Islet of Langerhans (tissue), 1 donor: ENCODE results near the gene MAP2K5.
"Not testable (repeated sequence)": the region's sequence is repeated elsewhere in the genome, so short reads cannot be mapped to it uniquely, and the experiment has no call there.

Experiments
- FAIRE-seq: peaks from one replicate; lab custom pipeline; 2011; peaks lifted over from hg19 to GRCh38; lab: Jason Lieb, UNC

Gene MAP2K5

GRCh38 chr15:67601073-67601472 lies 58.6 kb downstream of the MAP2K5 start:
- FAIRE-seq, result no peak

- FAIRE-seq, result no peak
These were observed 60.6 kb downstream of the MAP2K5 start for GRCh38 chr15:67603063-67603462.

- FAIRE-seq, result no peak
These were observed 63.4 kb downstream of the MAP2K5 start for GRCh38 chr15:67605871-67606270.

GRCh38 chr15:67606742-67607141 lies 64.2 kb downstream of the MAP2K5 start:
- FAIRE-seq, result no peak

- no peak for FAIRE-seq
These were observed 64.8 kb downstream of the MAP2K5 start for GRCh38 chr15:67607329-67607728.

- FAIRE-seq, result no peak
These were observed 65.6 kb downstream of the MAP2K5 start for GRCh38 chr15:67607959-67608637.

GRCh38 chr15:67608638-67608959 lies 66.1 kb downstream of the MAP2K5 start:
- no peak for FAIRE-seq

- peak; percentile 65 for FAIRE-seq
These were observed 69.2 kb downstream of the MAP2K5 start for GRCh38 chr15:67611370-67612369.

GRCh38 chr15:67613211-67613610 lies 70.7 kb downstream of the MAP2K5 start:
- no peak for FAIRE-seq

GRCh38 chr15:67613708-67614107 lies 71.2 kb downstream of the MAP2K5 start:
- no peak for FAIRE-seq

- not testable (repeated sequence) for FAIRE-seq
These were observed 72.6 kb downstream of the MAP2K5 start for GRCh38 chr15:67615131-67615534.

- FAIRE-seq, result no peak
These were observed 75.8 kb downstream of the MAP2K5 start for GRCh38 chr15:67618297-67618696.

GRCh38 chr15:67622110-67622509 lies 79.6 kb downstream of the MAP2K5 start:
- no peak for FAIRE-seq

GRCh38 chr15:67632261-67632660 lies 89.8 kb downstream of the MAP2K5 start:
- no peak for FAIRE-seq

GRCh38 chr15:67635950-67636349 lies 93.4 kb downstream of the MAP2K5 start:
- FAIRE-seq, result not testable (repeated sequence)

- no peak for FAIRE-seq
These were observed 97.1 kb downstream of the MAP2K5 start for GRCh38 chr15:67639591-67639990.

GRCh38 chr15:67641453-67641852 lies 99.0 kb downstream of the MAP2K5 start:
- FAIRE-seq, result peak; percentile 65

- no peak for FAIRE-seq
These were observed 104.3 kb downstream of the MAP2K5 start for GRCh38 chr15:67646847-67647246.

- FAIRE-seq, result no peak
These were observed 110.1 kb downstream of the MAP2K5 start for GRCh38 chr15:67652586-67652985.

GRCh38 chr15:67660446-67660845 lies 117.9 kb downstream of the MAP2K5 start:
- no peak for FAIRE-seq

GRCh38 chr15:67660874-67661606 lies 118.5 kb downstream of the MAP2K5 start:
- peak; percentile 9 for FAIRE-seq

- FAIRE-seq, result no peak
These were observed 128.3 kb downstream of the MAP2K5 start for GRCh38 chr15:67670647-67671305.
